Measurements from ENCODE around the gene TRIM65. TPM values are rescaled to one million over a fixed set of nuclear protein-coding genes. Genes with fewer than 3 reads are reported as not detected.

TRIM65 gene
- total and polyA plus RNA-seq, 2 of the 13 experiments (the other 11 are each of a cell fraction or from before 2014, with no cell fraction given), result 10.3 to 22.4 TPM

DNA sequence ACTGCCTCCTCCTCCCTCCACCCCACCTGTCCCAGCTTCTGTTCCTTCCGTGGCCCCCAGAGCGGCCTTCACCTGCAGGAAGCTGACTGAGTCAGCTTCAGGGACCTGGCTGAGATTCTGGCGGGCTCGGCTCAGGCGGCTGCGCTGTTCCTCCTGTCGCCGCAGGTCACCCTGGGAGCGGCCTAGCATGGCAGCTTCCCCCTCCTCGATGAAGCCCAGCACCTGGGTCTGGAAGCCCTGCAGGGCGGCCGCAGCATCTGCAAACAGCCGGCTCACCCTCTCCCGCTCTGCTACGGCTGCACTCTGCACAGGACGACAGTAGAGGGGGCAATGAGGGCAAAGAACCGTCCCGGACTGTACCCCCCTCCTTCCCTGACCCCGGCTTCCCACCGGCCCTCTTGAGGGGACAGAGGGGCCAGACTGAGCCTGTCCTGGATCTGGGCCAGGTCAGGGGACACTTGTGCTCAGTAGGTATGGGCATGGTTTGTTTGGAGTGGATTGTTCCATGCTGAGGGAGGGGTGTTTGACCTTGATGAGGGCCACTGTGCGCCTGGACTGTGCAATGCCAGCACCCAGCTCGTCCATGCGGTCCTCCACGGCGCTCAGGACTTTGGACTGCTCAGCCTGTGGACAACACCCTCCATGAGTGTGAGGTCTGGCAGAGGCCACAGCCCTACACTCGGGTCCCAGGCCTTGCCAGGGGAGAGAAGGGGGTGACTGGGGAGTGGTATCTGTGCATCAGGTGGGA lies 20.4 kb downstream of the TRIM65 start (continued):
- TF ChIP-seq ZNF318 (CRISPR knock-in tag; IDR thresholded peaks at IDR 0.05) (peak; percentile 99), IRF2 (CRISPR knock-in tag; IDR thresholded peaks at IDR 0.05) (peak; percentile 97), ZNF256 (CRISPR knock-in tag; conservative IDR thresholded peaks at IDR 0.05) (no peak; the same call in 1 of the 2 replicates), GMEB1 (CRISPR knock-in tag; IDR thresholded peaks at IDR 0.05; ENCODE audit: borderline replicate concordance) (peak; percentile 84), PRDM4 (CRISPR knock-in tag; IDR thresholded peaks at IDR 0.05; ENCODE audit: borderline replicate concordance) (no peak), BORCS8-MEF2B (CRISPR knock-in tag; IDR thresholded peaks at IDR 0.05) (peak; percentile 99), KLF15 (CRISPR knock-in tag; IDR thresholded peaks at IDR 0.05; ENCODE audit: borderline replicate concordance) (no peak; the same call in 1 of the 2 replicates), SYNCRIP (IDR thresholded peaks at IDR 0.05; ENCODE audit: insufficient read depth, low read depth, low read length) (no peak), KLF6 (CRISPR knock-in tag; IDR thresholded peaks at IDR 0.05) (peak; percentile 73), SNAI1 (CRISPR knock-in tag; IDR thresholded peaks at IDR 0.05; ENCODE audit: borderline replicate concordance) (peak; percentile 88; the same call in 1 of the 2 replicates), MIXL1 (CRISPR knock-in tag; IDR thresholded peaks at IDR 0.05) (peak; percentile 95), ZNF546 (CRISPR knock-in tag; conservative IDR thresholded peaks at IDR 0.05) (no peak), AGO2 (optimal IDR thresholded peaks at IDR 0.05; ENCODE audit: low read depth, low read length) (peak; percentile 98), ZNF749 (CRISPR knock-in tag; IDR thresholded peaks at IDR 0.05; ENCODE audit: borderline replicate concordance) (0 out of 2 replicates have a peak, but pooled peaks have one; percentile 70), MEIS1 (CRISPR knock-in tag; IDR thresholded peaks at IDR 0.05; ENCODE audit: borderline replicate concordance) (no peak; the same call in 1 of the 2 replicates), MXI1 (IDR thresholded peaks at IDR 0.05; ENCODE audit: borderline replicate concordance, low read depth, low read length) (peak; percentile 95; the same call in 2 of the 3 replicates)

Measured in HepG2 (cell line).